H1 (cell line): Measurements from ENCODE around the gene BAIAP2. TPM values are rescaled to one million over a fixed set of nuclear protein-coding genes. Genes with fewer than 3 reads are reported as not detected.

Source experiments
- CTCF ChIA-PET: fragments of 300-600 bp; sonication (Branson Sonifier 250); formaldehyde crosslinking; loops from one replicate; lab custom pipeline; 2021; ENCODE audit not compliant: partially characterized antibody; lab: Charles Lee
- POLR2A ChIA-PET: fragments of 300-600 bp; sonication (Branson Sonifier 250); formaldehyde crosslinking; loops from one replicate; lab custom pipeline; 2021; ENCODE audit warnings: inconsistent platforms; ENCODE audit not compliant: partially characterized antibody; lab: Charles Lee
- DNase-seq, 2 experiments: peaks; one replicate each; pipeline versions ENCODE4 v3.0.0 to v3.0.0-alpha.2; 2010 to 2022; ENCODE audit warnings: low spot score in 2 of 2, low read depth in 1 of 2, mixed read lengths in 1 of 2
- FAIRE-seq: peaks from 2 replicates; lab custom pipeline; 2011; peaks lifted over from hg19 to GRCh38; lab: Jason Lieb, UNC
- H2AFZ ChIP-seq: 2 replicates; pipeline ENCODE4 v1.8.1; 2012; ENCODE audit warnings: low read length, inconsistent platforms
- H2AK5ac ChIP-seq: 2 replicates; pipeline ENCODE4 v1.6.1; 2013; ENCODE audit warnings: low read depth, low read length
- H2BK120ac ChIP-seq: replicated peaks from 2 replicates; pipeline ENCODE3; 2013; ENCODE audit warnings: low read depth, low read length, inconsistent platforms
- H2BK12ac ChIP-seq: 2 replicates; pipeline ENCODE4 v1.6.1; 2013; ENCODE audit warnings: low read depth, low read length
- H2BK15ac ChIP-seq: 2 replicates; pipeline ENCODE4 v1.6.1; 2013; ENCODE audit warnings: low read length
- H2BK20ac ChIP-seq: 2 replicates; pipeline ENCODE4 v1.6.1; 2013; ENCODE audit warnings: low read length
- H2BK5ac ChIP-seq: 2 replicates; pipeline ENCODE4 v1.6.1; 2013; ENCODE audit warnings: low read depth, low read length
- H3K14ac ChIP-seq: 2 replicates; pipeline ENCODE4 v1.6.1; 2013; ENCODE audit warnings: inconsistent platforms; ENCODE audit not compliant: insufficient read length
- H3K18ac ChIP-seq: 2 replicates; pipeline ENCODE4 v1.6.1; 2013; ENCODE audit warnings: low read length; ENCODE audit errors: extremely low read depth
- H3K23ac ChIP-seq: 2 replicates; pipeline ENCODE4 v1.6.1; 2013; ENCODE audit warnings: inconsistent platforms; ENCODE audit not compliant: insufficient read length
- H3K23me2 ChIP-seq: 2 replicates; pipeline ENCODE4 v1.6.1; 2013; ENCODE audit warnings: low read depth, low read length
- H3K27ac ChIP-seq: 2 replicates; pipeline ENCODE4 v1.6.1; 2011; ENCODE audit warnings: low read depth, low read length, inconsistent platforms
- H3K27me3 ChIP-seq, 4 experiments: replicated peaks in 1 of 4; 1 replicate in 1 of 4; 2 replicates in 3 of 4; pipeline versions ENCODE4 v1.6.1 to v1.8.1; 2011 to 2013; ENCODE audit warnings: low read length in 3 of 4, mild to moderate bottlenecking in 3 of 4, inconsistent platforms in 2 of 4, mixed read lengths in 2 of 4, moderate library complexity in 1 of 4; ENCODE audit not compliant: control insufficient read depth in 3 of 4, insufficient read depth in 3 of 4; ENCODE audit errors: extremely low read depth in 1 of 4
- H3K36me3 ChIP-seq, 4 experiments: 2 replicates each; pipeline versions ENCODE4 v1.6.1 to v1.8.1; 2011 to 2013; ENCODE audit warnings: mild to moderate bottlenecking in 4 of 4, low read length in 3 of 4, moderate library complexity in 2 of 4, control low read depth in 1 of 4, inconsistent platforms in 1 of 4; ENCODE audit not compliant: insufficient read depth in 4 of 4, control insufficient read depth in 2 of 4
- H3K4ac ChIP-seq: replicated peaks from 2 replicates; pipeline ENCODE3; 2013; ENCODE audit warnings: low read length, low read depth, mixed read lengths, inconsistent platforms; ENCODE audit not compliant: insufficient read length
- H3K4me1 ChIP-seq, 4 experiments: replicated peaks in 1 of 4; 1 replicate in 1 of 4; 2 replicates in 3 of 4; pipeline versions ENCODE4 v1.6.1 to v1.8.1; 2011 to 2013; ENCODE audit warnings: low read length in 3 of 4, inconsistent platforms in 2 of 4, mixed read lengths in 1 of 4; ENCODE audit not compliant: insufficient read depth in 4 of 4, control insufficient read depth in 3 of 4
- H3K4me2 ChIP-seq, 2 experiments: 2 replicates each; pipeline versions ENCODE4 v1.6.1 to v1.8.1; 2011 to 2013; ENCODE audit warnings: low read depth in 2 of 2, low read length in 2 of 2, control low read depth in 1 of 2, inconsistent platforms in 1 of 2, mild to moderate bottlenecking in 1 of 2; ENCODE audit not compliant: insufficient read depth in 1 of 2
- H3K4me3 ChIP-seq, 4 experiments: fragments of 200-600, 300-600 bp in 1 of 4; sonication (generic), shearing (Covaris generic), sonication (Bioruptor Twin) in 1 of 4; 2 replicates each; pipeline versions ENCODE4 v1.5.1 to v1.8.1; 2011 to 2016; ENCODE audit warnings: low read length in 4 of 4, low read depth in 3 of 4, control low read depth in 2 of 4, inconsistent platforms in 2 of 4, mild to moderate bottlenecking in 2 of 4, mixed read lengths in 1 of 4, moderate library complexity in 1 of 4; ENCODE audit not compliant: insufficient read depth in 2 of 4; ENCODE audit errors: extremely low read depth in 1 of 4
- H3K56ac ChIP-seq: replicated peaks from 2 replicates; pipeline ENCODE3; 2013; ENCODE audit warnings: low read depth, mild to moderate bottlenecking, mixed read lengths, low read length, inconsistent platforms; ENCODE audit not compliant: insufficient read length
- H3K79me1 ChIP-seq: 2 replicates; pipeline ENCODE4 v1.6.1; 2013; ENCODE audit warnings: low read depth, low read length, control low read depth
- H3K79me2 ChIP-seq, 2 experiments: 2 replicates each; pipeline versions ENCODE4 v1.6.1 to v1.8.1; 2012 to 2013; ENCODE audit warnings: low read length in 2 of 2, mild to moderate bottlenecking in 2 of 2, inconsistent platforms in 1 of 2; ENCODE audit not compliant: insufficient read depth in 2 of 2, control insufficient read depth in 1 of 2
- H3K9ac ChIP-seq, 4 experiments: replicated peaks in 1 of 4; 1 replicate in 1 of 4; 2 replicates in 3 of 4; pipeline versions ENCODE4 v1.6.1 to v1.8.1; 2011 to 2013; ENCODE audit warnings: low read depth in 3 of 4, low read length in 3 of 4, control low read depth in 2 of 4, mild to moderate bottlenecking in 2 of 4, moderate library complexity in 2 of 4, inconsistent platforms in 1 of 4; ENCODE audit errors: extremely low read depth in 1 of 4
- H3K9me3 ChIP-seq, 2 experiments: 2 replicates each; pipeline versions ENCODE4 v1.6.1 to v1.8.1; 2012 to 2013; ENCODE audit warnings: mild to moderate bottlenecking in 2 of 2, moderate library complexity in 2 of 2, control low read depth in 1 of 2, inconsistent platforms in 1 of 2, low read depth in 1 of 2, low read length in 1 of 2, mixed read lengths in 1 of 2; ENCODE audit not compliant: insufficient read depth in 2 of 2
- H4K20me1 ChIP-seq, 2 experiments: replicated peaks in 1 of 2; 2 replicates each; pipeline versions ENCODE3 to v1.8.1; 2011 to 2013; ENCODE audit warnings: inconsistent platforms in 2 of 2, low read length in 2 of 2, mild to moderate bottlenecking in 1 of 2; ENCODE audit not compliant: insufficient read depth in 2 of 2, control insufficient read depth in 1 of 2
- H4K5ac ChIP-seq: 2 replicates; pipeline ENCODE4 v1.6.1; 2013; ENCODE audit warnings: low read length, low read depth, mixed read lengths, inconsistent platforms; ENCODE audit not compliant: insufficient read length
- H4K8ac ChIP-seq: 2 replicates; pipeline ENCODE4 v1.8.0; 2013; ENCODE audit warnings: mild to moderate bottlenecking, moderate library complexity, low read length, inconsistent platforms; ENCODE audit not compliant: insufficient read depth; ENCODE audit errors: extremely low read depth
- H4K91ac ChIP-seq: replicated peaks from 2 replicates; pipeline ENCODE3; 2013; ENCODE audit warnings: low read length, mixed read lengths, inconsistent platforms; ENCODE audit not compliant: insufficient read length
- BCL11A ChIP-seq, 2 experiments: IDR thresholded peaks; one replicate each; pipeline ENCODE4 v1.6.1; 2011; ENCODE audit warnings: low read depth in 2 of 2, low read length in 2 of 2, mild to moderate bottlenecking in 2 of 2
- CBX5 ChIP-seq: fragments of 300-800, 300-1000 bp; sonication (generic); IDR thresholded peaks from 2 replicates; pipeline ENCODE4 v1.7.1; 2016; ENCODE audit warnings: antibody characterized with exemption, low read length, low read depth
- CTBP2 ChIP-seq: IDR thresholded peaks from 2 replicates; pipeline ENCODE4 v1.7.0; 2011; ENCODE audit warnings: borderline replicate concordance, mild to moderate bottlenecking, moderate library complexity, mixed read lengths, low read length; ENCODE audit not compliant: insufficient read depth, insufficient read length
- CTCF ChIP-seq, 3 experiments: IDR thresholded peaks; 1 replicate in 2 of 3; 2 replicates in 1 of 3; pipeline versions ENCODE4 v1.5.1 to v1.6.1; 2011; ENCODE audit warnings: low read length in 3 of 3, mild to moderate bottlenecking in 3 of 3, inconsistent platforms in 2 of 3, low read depth in 1 of 3, moderate library complexity in 1 of 3; ENCODE audit not compliant: insufficient read depth in 1 of 3; ENCODE audit errors: control extremely low read depth in 1 of 3
- FOSL1 ChIP-seq: IDR thresholded peaks from 2 replicates; pipeline ENCODE4 v1.6.1; 2011; ENCODE audit warnings: mild to moderate bottlenecking, low read depth, low read length, moderate library complexity; ENCODE audit not compliant: insufficient read depth
- POU5F1 ChIP-seq: IDR thresholded peaks from 2 replicates; pipeline ENCODE4 v1.6.1; 2011; ENCODE audit warnings: low read depth, mild to moderate bottlenecking, low read length, moderate library complexity
- TBP ChIP-seq: IDR thresholded peaks from 2 replicates; pipeline ENCODE4 v1.6.1; 2011; ENCODE audit warnings: low read depth, low read length, improper control_type of control experiment
- TCF12 ChIP-seq: IDR thresholded peaks from 2 replicates; pipeline ENCODE4 v1.6.1; 2011; ENCODE audit warnings: low read depth, mild to moderate bottlenecking, low read length
- ZNF274 ChIP-seq: IDR thresholded peaks from 2 replicates; pipeline ENCODE4 v1.7.0; 2012; ENCODE audit warnings: low read length, borderline replicate concordance; ENCODE audit errors: extremely low read depth
- WGBS, 2 experiments: shearing (Covaris generic) in 1 of 2; methylation state at CpG; one replicate each; pipeline versions ENCODE4 v1.1.6 to v1.1.7; 2013 to 2015; ENCODE audit warnings: low lambda C conversion rate in 2 of 2, mixed read lengths in 2 of 2, inconsistent platforms in 1 of 2, low coverage in 1 of 2, missing lambda C conversion rate in 1 of 2; ENCODE audit not compliant: insufficient replicate concordance in 2 of 2, insufficient coverage in 1 of 2, insufficient read length in 1 of 2; ENCODE audit errors: extremely low coverage in 1 of 2, missing lambda C conversion rate in 1 of 2; 5-methylcytosine and 5-hydroxymethylcytosine counted together
- polyA plus RNA-seq, 7 experiments: library from polyadenylated mRNA; depleted of rRNA in 3 of 7; stranded (reverse) in 5 of 7; unstranded in 2 of 7; fragments of >200 nt in 5 of 7; fragments of 200-250 nt in 2 of 7; gene quantifications; 1 replicate in 5 of 7; 2 replicates in 1 of 7; 4 replicates in 1 of 7; pipeline versions ENCODE4 v1.2.1 to v1.2.3, GENCODE V29; 2011 to 2013; ENCODE audit warnings: missing spikeins in 2 of 7, mixed read lengths in 2 of 7
- total RNA-seq: library from RNA; stranded (reverse); fragmentation: NEBNext Ultra II Directional; extraction: Animal tissue kit (Norgen Biotek cat#: 25700); gene quantifications from 2 replicates; pipeline ENCODE4 v1.2.1, GENCODE V29; 2021

BAIAP2 gene
- total and polyA plus RNA-seq, 2 of the 8 experiments (the other 6 are each of a cell fraction or from before 2014, with no cell fraction given) = 10.0 to 22.8 TPM

- 87% methylated on average over 27 of the region's 28 CpGs; no CpG with 5 or more reads in 1 of the 2 experiments for WGBS, 2 experiments
- Histone ChIP-seq H3K4me2 (peak overlapping the region in 1 of 2 experiments; percentile 77; a peak in 1 of 4 replicates), H2BK120ac (no peak overlapping the region), H2AK5ac (no peak overlapping the region), H2BK15ac (no peak overlapping the region), H2BK5ac (no peak overlapping the region), H3K9ac (no peak overlapping the region), H3K36me3 (no peaks in the 10 kb centered on the region), H3K4ac (no peak overlapping the region), H3K56ac (no peak overlapping the region), H4K5ac (no peak overlapping the region), H2BK12ac (no peak overlapping the region), H3K14ac (no peak overlapping the region), H3K9me3 (no peaks in the 10 kb centered on the region), H3K4me1 (peaks cover 0 to 23% (median 11%) of the 10 kb centered on the region in 4 experiments; a peak in 5 of 7 replicates), H3K79me1 (peaks cover 13% of the 10 kb centered on the region), H4K20me1 (peaks cover 5 to 36% of the 10 kb centered on the region in 2 experiments), H3K79me2 (peaks cover 0 to 35% of the 10 kb centered on the region in 2 experiments; a peak in 2 of 4 replicates), H3K4me3 (no peak overlapping the region), H4K8ac (no peak overlapping the region), H3K23me2 (peaks cover 10% of the 10 kb centered on the region; the same call in 1 of the 2 replicates), H2BK20ac (no peak overlapping the region), H3K18ac (no peak overlapping the region), H3K23ac (no peak overlapping the region), H4K91ac (no peak overlapping the region), H3K27ac (no peak overlapping the region), H3K27me3 (peaks cover 0 to 11% (median 5%) of the 10 kb centered on the region in 4 experiments; a peak in 5 of 7 replicates), H2AFZ (no peak overlapping the region)
- POLR2A ChIA-PET = interaction anchor here (1.4 to 5.9 kb wide), 8 partner anchors 11 to 60 kb away, joined by 3 to 42 read pairs (median 6); no protein-coding TSS in a partner anchor
- CTCF ChIA-PET = interaction anchor here (0.6 to 15.3 kb wide), 11 partner anchors 12 to 1029 kb away, joined by 3 to 103 read pairs (median 3); no protein-coding TSS in a partner anchor
- no peak for DNase-seq
- FAIRE-seq = no peak
- TF ChIP-seq TBP = no peak
- TF ChIP-seq BCL11A (IDR thresholded peaks at IDR 0.05; ENCODE audit: low read depth in 2 of 2, low read length in 2 of 2) = no peak
- TF ChIP-seq TCF12 = no peak
- TF ChIP-seq ZNF274 = no peak
- TF ChIP-seq CTBP2 = no peak
- no peak for TF ChIP-seq POU5F1
- TF ChIP-seq FOSL1 = no peak
- TF ChIP-seq CTCF (IDR thresholded peaks at IDR 0.05; ENCODE audit: control extremely low read depth in 1 of 3, insufficient read depth in 1 of 3, low read depth in 1 of 3, low read length in 3 of 3) = no peak
- no peak for TF ChIP-seq CBX5
Measured at GRCh38 chr17:81037026-81037797, 2.3 kb downstream of the BAIAP2 start.
